Body of pancreas (tissue), 4 donors: Measurements from ENCODE around the gene UPF2.

ENCODE experiments used
- POLR2A ChIP-seq, 3 donors: fragments of 450-650 bp; IDR thresholded peaks; one replicate each; pipeline ENCODE4 v1.6.1; 2016; ENCODE audit warnings: antibody characterized with exemption in 3 of 3, mild to moderate bottlenecking in 2 of 3
- TF ChIP-seq, protein P1 (sequence below), 7 experiments: fragments of 450-650 bp in 4 of 7; fragments of 200-600 bp in 3 of 7; sonication (generic) in 3 of 7; IDR thresholded peaks; one replicate each; pipeline ENCODE4 v1.5.1; 2016 to 2019; ENCODE audit warnings: antibody characterized with exemption in 7 of 7

DNA sequence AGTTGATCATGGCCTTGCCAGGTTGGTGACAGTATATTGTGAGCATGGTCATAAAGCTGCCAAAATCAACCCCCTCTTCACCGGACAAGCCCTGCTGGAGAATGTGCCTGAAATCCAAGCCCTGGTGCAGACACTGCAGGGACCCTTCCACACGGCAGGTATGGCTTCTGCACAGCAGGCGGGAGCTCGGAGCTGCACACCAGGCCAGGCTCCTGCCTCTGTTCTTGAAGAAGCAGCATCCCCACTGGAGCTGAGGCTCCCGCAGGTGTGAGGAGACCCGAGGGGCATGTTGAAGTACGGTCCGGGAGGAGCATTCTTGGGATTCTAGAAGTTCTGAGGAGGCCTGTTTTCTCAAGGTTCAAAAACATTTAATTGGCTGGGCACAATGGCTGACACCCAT lies 38.9 kb upstream of the UPF2 start:
- TF ChIP-seq, protein P1, sequence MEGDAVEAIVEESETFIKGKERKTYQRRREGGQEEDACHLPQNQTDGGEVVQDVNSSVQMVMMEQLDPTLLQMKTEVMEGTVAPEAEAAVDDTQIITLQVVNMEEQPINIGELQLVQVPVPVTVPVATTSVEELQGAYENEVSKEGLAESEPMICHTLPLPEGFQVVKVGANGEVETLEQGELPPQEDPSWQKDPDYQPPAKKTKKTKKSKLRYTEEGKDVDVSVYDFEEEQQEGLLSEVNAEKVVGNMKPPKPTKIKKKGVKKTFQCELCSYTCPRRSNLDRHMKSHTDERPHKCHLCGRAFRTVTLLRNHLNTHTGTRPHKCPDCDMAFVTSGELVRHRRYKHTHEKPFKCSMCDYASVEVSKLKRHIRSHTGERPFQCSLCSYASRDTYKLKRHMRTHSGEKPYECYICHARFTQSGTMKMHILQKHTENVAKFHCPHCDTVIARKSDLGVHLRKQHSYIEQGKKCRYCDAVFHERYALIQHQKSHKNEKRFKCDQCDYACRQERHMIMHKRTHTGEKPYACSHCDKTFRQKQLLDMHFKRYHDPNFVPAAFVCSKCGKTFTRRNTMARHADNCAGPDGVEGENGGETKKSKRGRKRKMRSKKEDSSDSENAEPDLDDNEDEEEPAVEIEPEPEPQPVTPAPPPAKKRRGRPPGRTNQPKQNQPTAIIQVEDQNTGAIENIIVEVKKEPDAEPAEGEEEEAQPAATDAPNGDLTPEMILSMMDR (IDR thresholded peaks at IDR 0.05): no peak
- no peak for TF ChIP-seq POLR2A (IDR thresholded peaks at IDR 0.05)
